ENCODE measurements around the gene ZNRF1.

ZNRF1 gene

DNA sequence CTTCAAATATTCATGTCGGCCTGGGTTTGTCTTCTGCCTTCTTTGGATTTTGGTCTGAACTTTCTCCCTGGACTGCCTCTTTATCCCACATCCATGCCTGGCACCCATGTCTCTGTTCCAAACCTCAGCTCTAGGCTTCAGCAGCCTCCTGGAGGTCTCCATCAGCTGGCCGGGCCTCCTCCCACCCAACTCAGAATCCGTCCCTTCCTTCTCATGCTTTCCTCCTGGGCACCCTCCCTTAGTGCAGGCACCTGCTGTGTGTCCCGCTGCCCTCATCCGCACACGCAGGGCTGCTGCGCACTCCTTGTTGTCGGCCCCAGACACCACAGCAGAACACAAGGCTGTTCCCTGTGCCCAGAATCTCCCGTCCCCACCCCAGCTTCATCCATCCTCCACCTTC, 103.8 kb downstream of the ZNRF1 start:
- Histone ChIP-seq H3K4me1 (ENCODE audit: control insufficient read depth in 2 of 2, insufficient read depth in 2 of 2, low read length in 2 of 2) (peaks cover 16 to 29% of the 10 kb centered on the region in 2 donors), H3K27me3 (ENCODE audit: control insufficient read depth in 2 of 2, insufficient read depth in 2 of 2, low read length in 2 of 2) (no peaks in the 10 kb centered on the region)

GRCh38 chr16:75103994-75104393, 105.2 kb downstream of the ZNRF1 start:
- Histone ChIP-seq H3K4me1 (ENCODE audit: control insufficient read depth in 2 of 2, insufficient read depth in 2 of 2, low read length in 2 of 2) (peaks cover 16 to 33% of the 10 kb centered on the region in 2 donors), H3K27ac (ENCODE audit: low read depth in 2 of 2, low read length in 2 of 2) (no peak overlapping the region), H3K27me3 (ENCODE audit: control insufficient read depth in 2 of 2, insufficient read depth in 2 of 2, low read length in 2 of 2) (no peaks in the 10 kb centered on the region)

More for the DNA sequence above, 103.8 kb downstream of the ZNRF1 start:
- Histone ChIP-seq H3K36me3 (ENCODE audit: control insufficient read depth in 2 of 2, insufficient read depth in 2 of 2, low read length in 2 of 2) (no peaks in the 10 kb centered on the region), H3K9ac (ENCODE audit: low read depth in 1 of 2, low read length in 2 of 2) (no peak overlapping the region), H3K27ac (ENCODE audit: low read depth in 2 of 2, low read length in 2 of 2) (no peak overlapping the region), H3K4me3 (ENCODE audit: low read length in 2 of 2) (no peak overlapping the region), H3K9me3 (ENCODE audit: control insufficient read depth in 2 of 2, low read length in 2 of 2) (no peaks in the 10 kb centered on the region)

DNA sequence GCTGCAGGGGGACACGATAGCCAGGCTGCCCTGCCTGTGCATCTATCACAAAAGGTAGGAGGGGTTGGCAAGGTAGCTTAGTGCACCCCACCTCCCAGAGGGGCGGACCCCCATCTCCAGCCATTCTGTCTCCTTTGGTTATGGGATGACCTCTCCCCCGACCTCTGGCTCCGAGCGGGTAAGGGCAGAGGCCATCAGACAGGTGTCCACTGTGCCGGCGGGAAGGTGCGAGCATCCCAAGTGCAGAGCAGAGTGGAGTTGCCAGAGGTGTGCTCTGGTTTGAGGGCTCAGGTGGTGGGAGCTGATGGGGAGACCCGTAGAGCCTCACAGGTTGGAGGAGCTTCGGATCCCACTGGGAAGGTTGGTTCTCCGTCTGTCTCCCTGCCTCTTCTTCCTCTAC, 106.0 kb downstream of the ZNRF1 start:
- no peaks in the 10 kb centered on the region for H3K36me3 ChIP-seq (ENCODE audit: control insufficient read depth in 2 of 2, insufficient read depth in 2 of 2, low read length in 2 of 2)
- H3K9ac ChIP-seq (ENCODE audit: low read depth in 1 of 2, low read length in 2 of 2): no peak overlapping the region
- no peaks in the 10 kb centered on the region for H3K27me3 ChIP-seq (ENCODE audit: control insufficient read depth in 2 of 2, insufficient read depth in 2 of 2, low read length in 2 of 2)
- H3K4me1 ChIP-seq (ENCODE audit: control insufficient read depth in 2 of 2, insufficient read depth in 2 of 2, low read length in 2 of 2): peaks cover 20 to 33% of the 10 kb centered on the region in 2 donors
- peak overlapping the region; percentile 39 to 53 for H3K27ac ChIP-seq (ENCODE audit: low read depth in 2 of 2, low read length in 2 of 2)
- H3K4me3 ChIP-seq (ENCODE audit: low read length in 2 of 2): no peak overlapping the region
- H3K9me3 ChIP-seq (ENCODE audit: control insufficient read depth in 2 of 2, low read length in 2 of 2): no peaks in the 10 kb centered on the region

More at GRCh38 chr16:75103994-75104393, 105.2 kb downstream of the ZNRF1 start:
- Histone ChIP-seq H3K4me3 (ENCODE audit: low read length in 2 of 2) (no peak overlapping the region), H3K9ac (ENCODE audit: low read depth in 1 of 2, low read length in 2 of 2) (no peak overlapping the region), H3K36me3 (ENCODE audit: control insufficient read depth in 2 of 2, insufficient read depth in 2 of 2, low read length in 2 of 2) (no peaks in the 10 kb centered on the region), H3K9me3 (ENCODE audit: control insufficient read depth in 2 of 2, low read length in 2 of 2) (no peaks in the 10 kb centered on the region)

GRCh38 chr16:75105306-75106061, 106.7 kb downstream of the ZNRF1 start:
- Histone ChIP-seq H3K36me3 (ENCODE audit: control insufficient read depth in 2 of 2, insufficient read depth in 2 of 2, low read length in 2 of 2) (no peaks in the 10 kb centered on the region), H3K27ac (ENCODE audit: low read depth in 2 of 2, low read length in 2 of 2) (peak overlapping the region; percentile 39 to 53), H3K27me3 (ENCODE audit: control insufficient read depth in 2 of 2, insufficient read depth in 2 of 2, low read length in 2 of 2) (no peaks in the 10 kb centered on the region), H3K9ac (ENCODE audit: low read depth in 1 of 2, low read length in 2 of 2) (no peak overlapping the region), H3K9me3 (ENCODE audit: control insufficient read depth in 2 of 2, low read length in 2 of 2) (no peaks in the 10 kb centered on the region), H3K4me1 (ENCODE audit: control insufficient read depth in 2 of 2, insufficient read depth in 2 of 2, low read length in 2 of 2) (peaks cover 24 to 34% of the 10 kb centered on the region in 2 donors), H3K4me3 (ENCODE audit: low read length in 2 of 2) (no peak overlapping the region)

GRCh38 chr16:75106351-75107274, 107.8 kb downstream of the ZNRF1 start:
- H3K27ac ChIP-seq (ENCODE audit: low read depth in 2 of 2, low read length in 2 of 2): peak overlapping the region in 1 of 2 donors; percentile 32

GRCh38 chr16:75107505-75107904, 108.7 kb downstream of the ZNRF1 start:
- H3K9ac ChIP-seq (ENCODE audit: low read depth in 1 of 2, low read length in 2 of 2): no peak overlapping the region
- H3K4me3 ChIP-seq (ENCODE audit: low read length in 2 of 2): no peak overlapping the region
- H3K36me3 ChIP-seq (ENCODE audit: control insufficient read depth in 2 of 2, insufficient read depth in 2 of 2, low read length in 2 of 2): no peaks in the 10 kb centered on the region
- H3K27me3 ChIP-seq (ENCODE audit: control insufficient read depth in 2 of 2, insufficient read depth in 2 of 2, low read length in 2 of 2): no peaks in the 10 kb centered on the region
- H3K27ac ChIP-seq (ENCODE audit: low read depth in 2 of 2, low read length in 2 of 2): no peak overlapping the region
- peaks cover 38 to 45% of the 10 kb centered on the region in 2 donors for H3K4me1 ChIP-seq (ENCODE audit: control insufficient read depth in 2 of 2, insufficient read depth in 2 of 2, low read length in 2 of 2)
- no peaks in the 10 kb centered on the region for H3K9me3 ChIP-seq (ENCODE audit: control insufficient read depth in 2 of 2, low read length in 2 of 2)

More at GRCh38 chr16:75106351-75107274, 107.8 kb downstream of the ZNRF1 start:
- H3K4me1 ChIP-seq (ENCODE audit: control insufficient read depth in 2 of 2, insufficient read depth in 2 of 2, low read length in 2 of 2): peaks cover 35 to 45% of the 10 kb centered on the region in 2 donors
- no peaks in the 10 kb centered on the region for H3K36me3 ChIP-seq (ENCODE audit: control insufficient read depth in 2 of 2, insufficient read depth in 2 of 2, low read length in 2 of 2)
- H3K27me3 ChIP-seq (ENCODE audit: control insufficient read depth in 2 of 2, insufficient read depth in 2 of 2, low read length in 2 of 2): no peaks in the 10 kb centered on the region
- H3K9me3 ChIP-seq (ENCODE audit: control insufficient read depth in 2 of 2, low read length in 2 of 2): no peaks in the 10 kb centered on the region
- no peak overlapping the region for H3K9ac ChIP-seq (ENCODE audit: low read depth in 1 of 2, low read length in 2 of 2)
- no peak overlapping the region for H3K4me3 ChIP-seq (ENCODE audit: low read length in 2 of 2)

DNA sequence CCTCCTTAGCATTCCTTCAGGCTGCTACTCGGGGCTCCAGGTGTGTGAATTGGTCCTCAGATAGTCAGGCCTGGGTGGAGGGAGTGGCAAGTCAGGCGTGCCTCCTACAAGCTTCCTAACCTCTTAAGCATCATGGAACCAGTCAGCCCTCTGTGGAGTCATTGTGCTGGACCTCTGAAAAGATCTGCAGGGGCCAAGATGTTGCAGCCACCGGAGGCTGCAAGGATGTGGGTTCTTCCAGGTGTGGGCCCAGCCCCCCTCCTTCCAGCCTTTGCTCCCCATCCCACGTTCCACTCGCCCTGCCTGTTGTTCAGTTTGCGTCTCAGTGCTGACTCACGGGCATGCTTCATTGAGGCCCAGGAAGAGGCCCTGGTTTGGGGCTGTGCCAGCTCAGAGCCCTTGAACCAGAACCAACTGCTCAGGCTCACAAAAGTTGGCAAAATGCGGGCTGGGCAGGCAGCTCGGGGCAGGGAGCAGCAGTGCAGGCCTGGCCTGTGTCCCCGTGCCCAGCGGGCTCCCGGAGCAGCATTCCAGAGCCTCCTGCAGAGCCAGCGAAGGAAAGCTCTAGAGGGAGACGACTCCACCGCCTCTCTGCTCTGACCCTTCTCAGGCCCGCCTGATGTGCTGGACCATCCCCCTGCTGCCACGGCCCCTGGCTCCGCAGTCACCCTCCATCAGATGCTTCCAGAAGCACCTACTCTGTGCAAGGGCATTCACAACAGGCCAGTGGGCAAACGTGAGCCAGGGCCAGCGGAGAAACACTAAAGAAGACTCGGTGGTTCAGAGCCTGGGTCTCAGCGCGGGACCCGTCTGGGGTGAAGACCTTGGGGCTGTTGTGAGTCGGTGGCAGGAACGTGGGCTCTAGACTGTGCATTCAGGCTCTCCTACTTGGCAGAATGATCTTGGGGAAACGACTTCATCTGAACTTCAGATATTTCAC, 110.2 kb downstream of the ZNRF1 start:
- H3K9me3 ChIP-seq (ENCODE audit: control insufficient read depth in 2 of 2, low read length in 2 of 2): no peaks in the 10 kb centered on the region
- peaks cover 0 to 2% of the 10 kb centered on the region in 2 donors for H3K36me3 ChIP-seq (ENCODE audit: control insufficient read depth in 2 of 2, insufficient read depth in 2 of 2, low read length in 2 of 2)
- H3K27me3 ChIP-seq (ENCODE audit: control insufficient read depth in 2 of 2, insufficient read depth in 2 of 2, low read length in 2 of 2): no peaks in the 10 kb centered on the region
- no peak overlapping the region for H3K4me3 ChIP-seq (ENCODE audit: low read length in 2 of 2)
- H3K4me1 ChIP-seq (ENCODE audit: control insufficient read depth in 2 of 2, insufficient read depth in 2 of 2, low read length in 2 of 2): peaks cover 40 to 45% of the 10 kb centered on the region in 2 donors
- H3K9ac ChIP-seq (ENCODE audit: low read depth in 1 of 2, low read length in 2 of 2): peak overlapping the region in 1 of 2 donors; percentile 37
- peak overlapping the region; percentile 52 to 73 for H3K27ac ChIP-seq (ENCODE audit: low read depth in 2 of 2, low read length in 2 of 2)

- H3K27ac ChIP-seq (ENCODE audit: low read depth in 2 of 2, low read length in 2 of 2): peak overlapping the region; percentile 52 to 73
These were observed 111.0 kb downstream of the ZNRF1 start for GRCh38 chr16:75109732-75110243.

More at GRCh38 chr16:75109732-75110243, 111.0 kb downstream of the ZNRF1 start:
- Histone ChIP-seq H3K9me3 (ENCODE audit: control insufficient read depth in 2 of 2, low read length in 2 of 2) (no peaks in the 10 kb centered on the region), H3K36me3 (ENCODE audit: control insufficient read depth in 2 of 2, insufficient read depth in 2 of 2, low read length in 2 of 2) (peaks cover 0 to 3% of the 10 kb centered on the region in 2 donors), H3K9ac (ENCODE audit: low read depth in 1 of 2, low read length in 2 of 2) (peak overlapping the region in 1 of 2 donors; percentile 0), H3K4me1 (ENCODE audit: control insufficient read depth in 2 of 2, insufficient read depth in 2 of 2, low read length in 2 of 2) (peaks cover 40 to 42% of the 10 kb centered on the region in 2 donors), H3K27me3 (ENCODE audit: control insufficient read depth in 2 of 2, insufficient read depth in 2 of 2, low read length in 2 of 2) (no peaks in the 10 kb centered on the region), H3K4me3 (ENCODE audit: low read length in 2 of 2) (no peak overlapping the region)
